ENCODE results near the gene KATNB1.

Gene KATNB1

DNA sequence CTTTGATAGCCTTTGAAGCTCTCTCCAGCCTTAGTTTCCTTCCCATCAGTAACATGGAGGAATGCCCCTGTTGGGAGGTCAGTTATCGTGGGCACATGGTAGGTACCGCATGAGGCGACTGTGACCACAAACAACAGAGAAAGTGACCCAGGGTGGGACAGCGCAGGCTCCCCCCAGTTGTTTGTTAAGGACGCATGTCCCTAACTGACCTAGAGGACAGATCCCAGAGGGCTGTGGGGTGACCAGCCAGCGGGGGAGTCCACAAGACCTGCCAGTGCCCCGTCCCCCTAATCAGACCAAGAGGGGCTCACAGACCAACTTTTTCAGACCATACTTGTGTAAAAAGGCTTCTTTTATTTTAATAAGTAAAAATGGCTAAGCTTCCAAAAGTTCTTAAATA is 22.3 kb downstream of the KATNB1 start:
- ChIA-PET POLR2A (no interaction called here), CTCF (interaction anchor here (0.6 to 6.8 kb wide), 31 partner anchors 9 to 248 kb away, joined by 3 to 122 read pairs (median 6); partner anchors contain the start of gene KATNB1)
- TF ChIP-seq, protein P1, sequence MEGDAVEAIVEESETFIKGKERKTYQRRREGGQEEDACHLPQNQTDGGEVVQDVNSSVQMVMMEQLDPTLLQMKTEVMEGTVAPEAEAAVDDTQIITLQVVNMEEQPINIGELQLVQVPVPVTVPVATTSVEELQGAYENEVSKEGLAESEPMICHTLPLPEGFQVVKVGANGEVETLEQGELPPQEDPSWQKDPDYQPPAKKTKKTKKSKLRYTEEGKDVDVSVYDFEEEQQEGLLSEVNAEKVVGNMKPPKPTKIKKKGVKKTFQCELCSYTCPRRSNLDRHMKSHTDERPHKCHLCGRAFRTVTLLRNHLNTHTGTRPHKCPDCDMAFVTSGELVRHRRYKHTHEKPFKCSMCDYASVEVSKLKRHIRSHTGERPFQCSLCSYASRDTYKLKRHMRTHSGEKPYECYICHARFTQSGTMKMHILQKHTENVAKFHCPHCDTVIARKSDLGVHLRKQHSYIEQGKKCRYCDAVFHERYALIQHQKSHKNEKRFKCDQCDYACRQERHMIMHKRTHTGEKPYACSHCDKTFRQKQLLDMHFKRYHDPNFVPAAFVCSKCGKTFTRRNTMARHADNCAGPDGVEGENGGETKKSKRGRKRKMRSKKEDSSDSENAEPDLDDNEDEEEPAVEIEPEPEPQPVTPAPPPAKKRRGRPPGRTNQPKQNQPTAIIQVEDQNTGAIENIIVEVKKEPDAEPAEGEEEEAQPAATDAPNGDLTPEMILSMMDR (IDR thresholded peaks at IDR 0.05; ENCODE audit: insufficient read depth, low read length, missing control alignments) = no peak
- DNase-seq (ENCODE audit: low read depth, low spot score) = no peak
- H3K4me3 ChIP-seq (ENCODE audit: low read depth, low read length) = no peak overlapping the region

GRCh38 chr16:57758331-57759117 is 23.0 kb downstream of the KATNB1 start:
- no peak for DNase-seq (ENCODE audit: low read depth, low spot score)
- CTCF ChIA-PET = interaction anchor here (0.9 to 6.8 kb wide), 22 partner anchors 8 to 242 kb away, joined by 3 to 122 read pairs (median 8); partner anchors contain the start of gene KATNB1
- no peak overlapping the region for H3K4me3 ChIP-seq (ENCODE audit: low read depth, low read length)
- POLR2A ChIA-PET = no interaction called here
- TF ChIP-seq, protein P1 (IDR thresholded peaks at IDR 0.05; ENCODE audit: insufficient read depth, low read length, missing control alignments) = no peak

DNA sequence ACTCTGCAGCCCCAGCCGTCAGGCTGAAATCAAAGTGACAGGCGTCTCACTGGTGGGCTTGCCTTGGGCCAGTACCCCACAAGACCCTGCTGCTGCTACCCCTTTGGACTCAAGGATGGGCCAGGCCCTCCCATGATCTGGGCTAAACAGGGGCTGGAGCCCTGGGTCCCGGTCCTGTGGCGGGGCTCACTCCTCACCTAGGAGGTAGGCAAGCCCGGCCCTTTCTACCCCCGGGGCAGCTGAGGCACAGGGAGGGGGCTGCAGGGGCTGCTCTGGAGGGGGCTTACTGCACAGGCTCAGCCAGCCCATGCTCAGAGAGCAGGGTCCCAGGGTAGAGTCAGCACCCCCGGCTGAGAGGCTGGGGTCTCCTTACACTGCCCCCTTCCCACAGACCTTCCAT is 23.6 kb downstream of the KATNB1 start:
- ChIA-PET CTCF (interaction anchor here (1.1 to 6.8 kb wide), 3 partner anchors 10 to 105 kb away, joined by 3 to 122 read pairs (median 27); partner anchors contain the start of gene KATNB1), POLR2A (no interaction called here)
- no peak for DNase-seq (ENCODE audit: low read depth, low spot score)
- TF ChIP-seq, protein P1 (IDR thresholded peaks at IDR 0.05; ENCODE audit: insufficient read depth, low read length, missing control alignments) = no peak
- no peak overlapping the region for H3K4me3 ChIP-seq (ENCODE audit: low read depth, low read length)

DNA sequence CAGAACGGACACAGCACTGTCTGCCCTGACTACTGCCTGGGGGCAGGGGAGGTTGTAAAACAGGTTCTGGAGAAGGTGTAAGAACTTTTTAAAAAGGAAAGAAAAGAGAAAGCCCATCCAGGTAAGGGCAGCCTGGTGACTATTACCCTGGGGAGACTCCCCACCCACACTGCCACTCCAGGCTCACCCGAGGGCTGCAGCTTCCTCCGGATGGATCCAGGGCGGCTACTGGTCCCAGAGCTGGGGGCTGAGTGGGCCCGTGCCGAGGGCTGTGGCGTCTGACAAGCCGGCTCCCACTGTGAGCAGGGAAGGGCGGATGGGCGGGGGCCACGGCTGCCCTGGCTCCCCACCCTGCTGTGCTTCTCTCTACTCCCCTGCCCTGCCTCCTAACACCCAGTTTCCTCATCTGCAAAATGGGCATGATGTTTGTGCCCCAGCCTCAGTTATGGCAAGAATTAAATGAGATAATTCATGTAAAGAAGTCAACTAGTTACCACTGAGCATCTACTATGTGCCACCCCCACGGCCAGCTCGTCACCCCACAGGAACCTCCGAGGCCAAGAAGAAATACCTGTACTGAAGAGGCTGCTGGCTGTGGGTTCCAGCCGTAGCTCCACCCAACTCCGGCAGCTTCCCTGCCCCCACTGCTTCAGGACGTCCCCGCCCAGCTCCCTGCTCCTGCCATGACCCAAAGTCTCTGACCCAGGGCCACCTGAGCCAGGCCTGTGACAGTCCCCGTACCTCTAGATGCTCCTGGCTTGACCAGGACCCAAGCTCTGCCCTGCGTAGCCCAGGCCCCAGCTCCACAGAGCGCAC is 24.2 kb downstream of the KATNB1 start:
- ChIA-PET CTCF (interaction anchor here (0.8 to 6.8 kb wide), 5 partner anchors 9 to 362 kb away, joined by 3 to 122 read pairs (median 3); no protein-coding TSS in a partner anchor), POLR2A (no interaction called here)
- DNase-seq (ENCODE audit: low read depth, low spot score) = no peak
- H3K4me3 ChIP-seq (ENCODE audit: low read depth, low read length) = no peak overlapping the region
- TF ChIP-seq, protein P1 (IDR thresholded peaks at IDR 0.05; ENCODE audit: insufficient read depth, low read length, missing control alignments) = no peak

DNA sequence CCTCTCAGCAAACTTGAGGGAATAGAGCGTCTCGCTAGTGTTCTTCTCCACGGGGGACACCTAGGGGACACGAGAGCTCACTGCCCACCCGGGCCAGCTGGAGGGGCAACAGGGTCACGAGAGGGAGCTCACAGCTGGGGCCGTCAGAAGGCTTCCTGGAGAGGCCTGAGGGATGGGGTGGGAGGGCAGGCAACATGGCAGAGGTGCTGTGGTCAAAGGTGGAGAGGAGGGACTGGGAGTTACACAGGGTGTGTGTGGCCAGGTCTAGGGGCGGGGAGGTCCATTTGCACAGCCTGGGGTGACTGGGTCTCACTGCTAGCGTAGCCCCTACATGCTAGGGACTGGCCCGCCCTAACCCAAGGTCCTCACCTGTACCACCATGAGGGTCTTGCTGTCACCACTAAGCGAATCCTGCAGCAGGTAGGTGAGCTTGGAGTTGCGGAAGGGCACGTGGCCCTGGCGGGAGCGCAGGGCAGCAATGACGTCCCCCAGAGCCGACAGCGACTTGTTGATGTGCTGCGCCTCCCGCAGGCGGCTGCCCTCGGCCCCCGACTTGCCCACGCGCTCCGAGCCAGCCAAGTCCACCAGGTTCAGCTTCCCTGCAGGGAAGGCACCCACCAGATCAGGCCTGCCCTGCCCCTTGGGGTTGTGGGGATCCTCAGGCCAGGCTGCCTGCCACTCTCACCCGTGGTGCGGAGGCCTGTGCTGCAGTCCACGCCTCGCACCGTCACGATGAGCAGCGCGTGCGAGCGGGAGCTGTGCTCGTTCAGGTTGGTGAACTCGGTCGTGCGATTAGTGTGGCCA is 25.0 kb downstream of the KATNB1 start:
- POLR2A ChIA-PET = no interaction called here
- H3K4me3 ChIP-seq (ENCODE audit: low read depth, low read length) = no peak overlapping the region
- TF ChIP-seq, protein P1 (IDR thresholded peaks at IDR 0.05; ENCODE audit: insufficient read depth, low read length, missing control alignments) = no peak
- no peak for DNase-seq (ENCODE audit: low read depth, low spot score)
- CTCF ChIA-PET = interaction anchor here (0.8 to 6.8 kb wide), 5 partner anchors 8 to 361 kb away, joined by 3 to 122 read pairs (median 3); no protein-coding TSS in a partner anchor

Measured in AG04449 (cell line).